ENCODE results near the gene ADIRF. TPM values are rescaled to one million over a fixed set of nuclear protein-coding genes. Genes with fewer than 3 reads are reported as not detected.

The ADIRF gene
- total RNA-seq, 4 donors from 2014 or later = 79.1 to 131 (median 104) TPM

DNA sequence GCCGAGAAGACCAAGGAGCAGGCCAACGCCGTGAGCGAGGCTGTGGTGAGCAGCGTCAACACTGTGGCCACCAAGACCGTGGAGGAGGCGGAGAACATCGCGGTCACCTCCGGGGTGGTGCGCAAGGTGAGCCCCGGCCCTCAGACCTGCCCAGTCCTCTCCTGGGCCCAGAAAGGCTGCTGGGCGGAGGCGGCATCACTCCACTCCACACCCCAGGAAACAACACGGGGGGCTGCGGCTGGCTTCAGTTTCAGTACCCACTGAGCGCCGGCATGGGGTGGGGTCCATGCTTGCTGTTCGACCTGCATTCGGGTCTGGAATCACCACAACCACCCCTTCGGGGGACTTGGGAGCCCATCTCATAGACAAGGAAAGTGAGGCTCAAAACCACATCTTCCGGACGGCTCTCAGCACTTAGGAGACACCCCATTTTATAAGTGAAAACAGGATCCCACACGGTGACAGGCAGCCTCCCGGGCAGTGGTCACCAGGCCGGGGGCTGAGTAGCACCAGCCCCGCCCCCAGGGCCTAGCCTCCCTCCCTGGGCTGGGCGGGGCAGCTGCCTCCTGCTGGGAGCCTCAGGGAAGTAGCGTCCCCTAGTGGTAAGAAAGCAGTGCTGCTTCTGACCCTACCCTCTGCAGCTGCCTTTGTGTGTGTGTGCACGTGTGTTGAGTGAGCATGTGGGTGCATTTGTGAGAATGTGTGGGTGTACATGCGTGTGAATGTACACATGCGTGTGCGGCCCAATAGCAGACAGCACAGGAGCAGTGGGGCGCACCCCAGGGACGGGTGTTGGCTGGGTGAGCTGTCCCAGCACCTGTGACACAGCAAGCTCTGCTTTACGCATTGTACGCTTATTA, 8.0 kb upstream of the ADIRF start:
- Histone ChIP-seq H3K4me1 (peaks cover 77% of the 10 kb centered on the region), H3K27me3 (no peaks in the 10 kb centered on the region), H3K27ac (peak overlapping the region; percentile 63), H3K36me3 (no peaks in the 10 kb centered on the region), H3K4me3 (peak overlapping the region; percentile 31), H3K9me3 (no peaks in the 10 kb centered on the region)
- peak; percentile 69 to 77 for DNase-seq (ENCODE audit: low spot score in 2 of 2)
- WGBS = 57% methylated on average over 5 of the region's 37 CpGs
- no peak for TF ChIP-seq POLR2A (IDR thresholded peaks at IDR 0.05)
- TF ChIP-seq POLR2AphosphoS5 (IDR thresholded peaks at IDR 0.05) = peak in 1 of 3 donors; percentile 24
- no peak for TF ChIP-seq EP300 (IDR thresholded peaks at IDR 0.05)
- TF ChIP-seq, protein P1, sequence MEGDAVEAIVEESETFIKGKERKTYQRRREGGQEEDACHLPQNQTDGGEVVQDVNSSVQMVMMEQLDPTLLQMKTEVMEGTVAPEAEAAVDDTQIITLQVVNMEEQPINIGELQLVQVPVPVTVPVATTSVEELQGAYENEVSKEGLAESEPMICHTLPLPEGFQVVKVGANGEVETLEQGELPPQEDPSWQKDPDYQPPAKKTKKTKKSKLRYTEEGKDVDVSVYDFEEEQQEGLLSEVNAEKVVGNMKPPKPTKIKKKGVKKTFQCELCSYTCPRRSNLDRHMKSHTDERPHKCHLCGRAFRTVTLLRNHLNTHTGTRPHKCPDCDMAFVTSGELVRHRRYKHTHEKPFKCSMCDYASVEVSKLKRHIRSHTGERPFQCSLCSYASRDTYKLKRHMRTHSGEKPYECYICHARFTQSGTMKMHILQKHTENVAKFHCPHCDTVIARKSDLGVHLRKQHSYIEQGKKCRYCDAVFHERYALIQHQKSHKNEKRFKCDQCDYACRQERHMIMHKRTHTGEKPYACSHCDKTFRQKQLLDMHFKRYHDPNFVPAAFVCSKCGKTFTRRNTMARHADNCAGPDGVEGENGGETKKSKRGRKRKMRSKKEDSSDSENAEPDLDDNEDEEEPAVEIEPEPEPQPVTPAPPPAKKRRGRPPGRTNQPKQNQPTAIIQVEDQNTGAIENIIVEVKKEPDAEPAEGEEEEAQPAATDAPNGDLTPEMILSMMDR (IDR thresholded peaks at IDR 0.05) = peak; percentile 91 to 95

DNA sequence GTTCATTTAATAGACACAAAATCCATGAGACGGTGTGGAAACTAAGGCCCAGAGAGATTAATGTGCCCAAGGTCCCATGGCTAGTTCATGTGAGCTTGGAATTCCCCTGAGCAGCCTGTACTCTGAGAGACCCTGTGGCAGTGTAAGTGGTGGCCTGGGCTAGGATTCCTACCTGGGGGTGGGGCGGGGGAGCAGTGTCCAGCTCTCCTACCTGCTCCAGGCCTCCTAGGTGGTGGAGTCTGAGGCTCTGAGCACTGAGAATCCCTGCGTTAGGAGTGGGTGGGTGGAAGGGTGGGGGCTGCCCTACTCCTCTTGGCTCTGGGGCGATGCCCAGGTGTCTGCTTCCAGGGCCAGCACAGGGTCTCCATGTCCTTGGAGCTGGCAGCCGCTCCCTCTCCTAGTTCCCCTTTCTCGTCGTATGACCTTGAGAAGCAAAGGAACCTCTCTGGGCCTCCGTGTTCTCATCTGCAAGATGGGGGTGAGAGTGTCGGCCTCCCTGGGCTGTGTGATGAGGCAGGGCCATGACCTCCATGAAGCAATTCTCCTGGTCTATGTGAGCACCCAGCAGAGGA, 7.3 kb upstream of the ADIRF start:
- Histone ChIP-seq H3K27ac (no peak overlapping the region), H3K27me3 (no peaks in the 10 kb centered on the region), H3K36me3 (no peaks in the 10 kb centered on the region), H3K9me3 (no peaks in the 10 kb centered on the region), H3K4me1 (peaks cover 76% of the 10 kb centered on the region), H3K4me3 (no peak overlapping the region)
- DNase-seq (ENCODE audit: low spot score in 2 of 2) = peak; percentile 60 to 62
- 75% methylated on average over 6 of the region's 9 CpGs for WGBS
- TF ChIP-seq POLR2AphosphoS5 (IDR thresholded peaks at IDR 0.05) (no peak), POLR2A (IDR thresholded peaks at IDR 0.05) (no peak), EP300 (IDR thresholded peaks at IDR 0.05) (no peak)
- TF ChIP-seq, protein P1 (IDR thresholded peaks at IDR 0.05) = no peak

DNA sequence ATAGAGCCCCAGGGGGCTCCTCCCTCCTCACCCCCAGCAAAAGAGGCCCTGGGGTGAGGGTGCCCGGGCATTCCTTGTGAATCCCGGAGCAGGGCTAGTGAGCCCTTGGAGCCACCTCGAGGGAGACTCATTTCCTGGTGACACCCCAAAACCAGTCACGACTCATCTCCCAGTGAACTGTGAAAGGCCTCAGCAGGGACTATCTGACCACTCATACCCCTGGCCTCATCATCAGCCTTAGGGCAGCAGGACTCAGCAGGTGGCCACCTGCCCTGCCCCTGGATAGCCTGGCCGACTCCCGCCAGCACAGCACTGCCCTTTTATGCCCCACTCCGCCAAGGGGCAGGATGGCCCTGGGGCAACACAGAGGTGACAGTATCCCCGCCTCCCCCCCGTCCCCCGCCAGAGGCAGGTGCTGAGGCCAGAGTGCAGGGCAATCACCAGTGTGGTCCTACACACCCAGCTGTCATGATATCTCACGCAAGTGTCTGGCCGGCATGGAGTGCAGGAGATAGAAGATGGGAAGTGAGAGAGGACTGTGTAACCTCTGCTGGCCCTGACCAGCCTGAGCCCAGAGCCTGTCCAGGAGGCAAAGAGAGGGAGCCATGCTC, 6.7 kb upstream of the ADIRF start:
- no peak overlapping the region for H3K4me3 ChIP-seq
- TF ChIP-seq POLR2A (IDR thresholded peaks at IDR 0.05) (no peak), EP300 (IDR thresholded peaks at IDR 0.05) (no peak), POLR2AphosphoS5 (IDR thresholded peaks at IDR 0.05) (no peak)
- TF ChIP-seq, protein P1 (IDR thresholded peaks at IDR 0.05) = no peak
- H3K36me3 ChIP-seq = no peaks in the 10 kb centered on the region
- no peak overlapping the region for H3K27ac ChIP-seq
- 95% methylated on average over 4 of the region's 12 CpGs for WGBS
- peak; percentile 62 to 75 for DNase-seq (ENCODE audit: low spot score in 2 of 2)
- H3K9me3 ChIP-seq = no peaks in the 10 kb centered on the region
- H3K4me1 ChIP-seq = peaks cover 76% of the 10 kb centered on the region
- H3K27me3 ChIP-seq = no peaks in the 10 kb centered on the region

DNA sequence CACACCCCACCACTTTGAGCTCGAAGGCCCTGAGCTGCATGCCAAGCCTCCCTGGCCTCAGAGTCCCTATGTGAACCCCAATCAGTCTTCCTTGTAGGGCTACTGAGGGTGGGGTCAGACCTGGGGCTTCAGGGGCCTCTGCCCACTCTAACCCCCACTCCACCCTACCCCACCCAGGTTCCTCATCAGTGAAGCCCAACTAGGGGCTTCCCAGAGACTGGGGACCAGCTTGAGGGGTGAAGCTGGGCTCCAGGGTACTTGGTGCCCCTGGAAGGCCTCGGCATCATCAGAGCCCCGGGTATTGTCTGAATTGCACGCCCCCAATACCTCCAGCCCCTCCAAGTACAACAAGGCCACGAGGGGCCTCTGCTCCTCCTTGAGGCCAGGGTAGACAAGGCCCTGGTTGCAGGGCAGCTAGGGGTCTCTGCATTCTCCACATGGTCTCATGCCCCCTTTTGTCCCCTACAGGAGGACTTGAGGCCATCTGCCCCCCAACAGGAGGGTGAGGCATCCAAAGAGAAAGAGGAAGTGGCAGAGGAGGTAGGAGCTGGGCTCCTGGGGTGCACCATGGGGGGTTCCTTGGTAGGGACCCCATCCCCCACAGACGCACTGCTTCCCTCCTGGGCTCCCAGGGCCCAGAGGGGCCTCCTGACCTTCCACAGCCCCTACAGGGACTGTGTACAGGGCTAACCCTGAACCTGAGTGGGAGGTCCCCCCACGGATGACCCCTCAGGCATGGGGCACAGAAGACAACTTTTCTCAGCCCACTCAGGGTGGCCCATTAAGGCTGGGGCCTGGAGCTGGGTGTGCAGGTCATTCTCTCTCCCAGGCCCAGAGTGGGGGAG, 5.9 kb upstream of the ADIRF start:
- Histone ChIP-seq H3K27ac (no peak overlapping the region), H3K4me3 (no peak overlapping the region), H3K36me3 (no peaks in the 10 kb centered on the region), H3K9me3 (no peaks in the 10 kb centered on the region), H3K27me3 (no peaks in the 10 kb centered on the region), H3K4me1 (peaks cover 83% of the 10 kb centered on the region)
- peak; percentile 52 to 61 for DNase-seq (ENCODE audit: low spot score in 2 of 2)
- no CpG with 5 or more reads among the region's 7 CpGs for WGBS
- no peak for TF ChIP-seq POLR2AphosphoS5 (IDR thresholded peaks at IDR 0.05)
- no peak for TF ChIP-seq EP300 (IDR thresholded peaks at IDR 0.05)

GRCh38 chr10:86962981-86963310, 5.3 kb upstream of the ADIRF start:
- Histone ChIP-seq H3K27me3 (no peaks in the 10 kb centered on the region), H3K36me3 (no peaks in the 10 kb centered on the region), H3K4me1 (peaks cover 83% of the 10 kb centered on the region), H3K4me3 (no peak overlapping the region), H3K9me3 (no peaks in the 10 kb centered on the region), H3K27ac (no peak overlapping the region)
- DNase-seq (ENCODE audit: low spot score in 2 of 2) = peak; percentile 54 to 61
- TF ChIP-seq, protein P1 (IDR thresholded peaks at IDR 0.05) = no peak
- 92% methylated on average over 5 of the region's 7 CpGs for WGBS
